ENCODE results near the gene EFTUD2. TPM values are rescaled to one million over a fixed set of nuclear protein-coding genes. Genes with fewer than 3 reads are reported as not detected.

Gene EFTUD2
- total RNA-seq, 2 experiments from 2014 or later: 207 to 208 TPM

- H3K4me3 Mint-ChIP-seq: no peak overlapping the region
- intact Hi-C loops (cut with micrococcal nuclease): no loop called here
- CTCF ChIA-PET: interaction anchor here (1.6 kb wide), 1 partner anchor 52 kb away, joined by 11 read pairs; no protein-coding TSS in a partner anchor
These were observed 67.9 kb downstream of the EFTUD2 start for GRCh38 chr17:44831371-44831770.

GRCh38 chr17:44830359-44831288, 68.6 kb downstream of the EFTUD2 start:
- CTCF ChIA-PET: interaction anchor here (1.6 kb wide), 1 partner anchor 52 kb away, joined by 11 read pairs; no protein-coding TSS in a partner anchor
- intact Hi-C loops (cut with micrococcal nuclease): no loop called here
- H3K36me3 Mint-ChIP-seq (ENCODE audit: low read depth): no peaks in the 10 kb centered on the region
- H3K9me3 Mint-ChIP-seq: no peaks in the 10 kb centered on the region
- ATAC-seq (peak; percentile 32), DNase-seq (peak; percentile 28)
- peak overlapping the region; percentile 69 for H3K4me3 Mint-ChIP-seq
- POLR2A ChIA-PET: interaction anchor here (0.5 kb wide), 1 partner anchor 402 kb away, joined by 3 read pairs; no protein-coding TSS in a partner anchor
- no peak overlapping the region for H3K27ac Mint-ChIP-seq
- H3K27me3 Mint-ChIP-seq: peaks cover 44% of the 10 kb centered on the region
- H3K4me1 Mint-ChIP-seq (ENCODE audit: low read depth): peaks cover 9% of the 10 kb centered on the region
- TF ChIP-seq, protein P1, sequence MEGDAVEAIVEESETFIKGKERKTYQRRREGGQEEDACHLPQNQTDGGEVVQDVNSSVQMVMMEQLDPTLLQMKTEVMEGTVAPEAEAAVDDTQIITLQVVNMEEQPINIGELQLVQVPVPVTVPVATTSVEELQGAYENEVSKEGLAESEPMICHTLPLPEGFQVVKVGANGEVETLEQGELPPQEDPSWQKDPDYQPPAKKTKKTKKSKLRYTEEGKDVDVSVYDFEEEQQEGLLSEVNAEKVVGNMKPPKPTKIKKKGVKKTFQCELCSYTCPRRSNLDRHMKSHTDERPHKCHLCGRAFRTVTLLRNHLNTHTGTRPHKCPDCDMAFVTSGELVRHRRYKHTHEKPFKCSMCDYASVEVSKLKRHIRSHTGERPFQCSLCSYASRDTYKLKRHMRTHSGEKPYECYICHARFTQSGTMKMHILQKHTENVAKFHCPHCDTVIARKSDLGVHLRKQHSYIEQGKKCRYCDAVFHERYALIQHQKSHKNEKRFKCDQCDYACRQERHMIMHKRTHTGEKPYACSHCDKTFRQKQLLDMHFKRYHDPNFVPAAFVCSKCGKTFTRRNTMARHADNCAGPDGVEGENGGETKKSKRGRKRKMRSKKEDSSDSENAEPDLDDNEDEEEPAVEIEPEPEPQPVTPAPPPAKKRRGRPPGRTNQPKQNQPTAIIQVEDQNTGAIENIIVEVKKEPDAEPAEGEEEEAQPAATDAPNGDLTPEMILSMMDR (IDR thresholded peaks at IDR 0.05): no peak

More at GRCh38 chr17:44831371-44831770, 67.9 kb downstream of the EFTUD2 start:
- no peak for ATAC-seq
- no peaks in the 10 kb centered on the region for H3K9me3 Mint-ChIP-seq
- no peak overlapping the region for H3K27ac Mint-ChIP-seq
- peaks cover 44% of the 10 kb centered on the region for H3K27me3 Mint-ChIP-seq
- peaks cover 9% of the 10 kb centered on the region for H3K4me1 Mint-ChIP-seq (ENCODE audit: low read depth)
- no peak for DNase-seq
- TF ChIP-seq, protein P1 (IDR thresholded peaks at IDR 0.05): no peak
- no peaks in the 10 kb centered on the region for H3K36me3 Mint-ChIP-seq (ENCODE audit: low read depth)
- POLR2A ChIA-PET: interaction anchor here (1.7 kb wide), 1 partner anchor 8 kb away, joined by 5 read pairs; no protein-coding TSS in a partner anchor

- H3K36me3 Mint-ChIP-seq (ENCODE audit: low read depth): no peaks in the 10 kb centered on the region
- CTCF ChIA-PET: interaction anchor here (1.2 to 1.8 kb wide), 4 partner anchors 22 to 52 kb away, joined by 3 to 11 read pairs (median 6); no protein-coding TSS in a partner anchor
These were observed 69.5 kb downstream of the EFTUD2 start, which contains the start of gene GJC1 for GRCh38 chr17:44829523-44830358. GJC1 (minus strand) TSS chr17:44830287; CDS start chr17:44805817, 24,470 bp downstream.

GRCh38 chr17:44828919-44829522, 70.2 kb downstream of the EFTUD2 start:
- H3K4me3 Mint-ChIP-seq: peak overlapping the region; percentile 76
- CTCF ChIA-PET: interaction anchor here (0.8 to 1.8 kb wide), 4 partner anchors 21 to 53 kb away, joined by 3 to 8 read pairs (median 4); no protein-coding TSS in a partner anchor
- no peak for ATAC-seq
- H3K27me3 Mint-ChIP-seq: peaks cover 45% of the 10 kb centered on the region
- POLR2A ChIA-PET: interaction anchor here (0.5 to 0.6 kb wide), 3 partner anchors 9 to 206 kb away, joined by 3 read pairs; no protein-coding TSS in a partner anchor
- H3K9me3 Mint-ChIP-seq: no peaks in the 10 kb centered on the region
- H3K36me3 Mint-ChIP-seq (ENCODE audit: low read depth): no peaks in the 10 kb centered on the region
- TF ChIP-seq, protein P1 (IDR thresholded peaks at IDR 0.05): no peak
- intact Hi-C loops (cut with micrococcal nuclease): no loop called here
- peak; percentile 48 for DNase-seq
- peaks cover 9% of the 10 kb centered on the region for H3K4me1 Mint-ChIP-seq (ENCODE audit: low read depth)
- peak overlapping the region; percentile 6 for H3K27ac Mint-ChIP-seq

More at GRCh38 chr17:44829523-44830358, 69.5 kb downstream of the EFTUD2 start, which contains the start of gene GJC1:
- intact Hi-C loops (cut with micrococcal nuclease): no loop called here
- peak within 1 kb of the TSS; percentile 76 for H3K4me3 Mint-ChIP-seq
- POLR2A ChIA-PET: interaction anchor here (0.6 kb wide), 1 partner anchor 205 kb away, joined by 3 read pairs; no protein-coding TSS in a partner anchor
- peak within 1 kb of the TSS; percentile 6 for H3K27ac Mint-ChIP-seq
- H3K9me3 Mint-ChIP-seq: no peaks in the 10 kb centered on the region
- TF ChIP-seq, protein P1 (IDR thresholded peaks at IDR 0.05): no peak
- H3K4me1 Mint-ChIP-seq (ENCODE audit: low read depth): peaks cover 9% of the 10 kb centered on the region
- peaks cover 44% of the 10 kb centered on the region for H3K27me3 Mint-ChIP-seq
- DNase-seq (peak; percentile 28), ATAC-seq (peak; percentile 70)
